ENCODE results near the gene TIPRL. TPM values are rescaled to one million over a fixed set of nuclear protein-coding genes. Genes with fewer than 3 reads are reported as not detected.

The TIPRL gene
- total and polyA plus RNA-seq, 7 donors: 19.3 to 31.0 (median 30.7) TPM

DNA sequence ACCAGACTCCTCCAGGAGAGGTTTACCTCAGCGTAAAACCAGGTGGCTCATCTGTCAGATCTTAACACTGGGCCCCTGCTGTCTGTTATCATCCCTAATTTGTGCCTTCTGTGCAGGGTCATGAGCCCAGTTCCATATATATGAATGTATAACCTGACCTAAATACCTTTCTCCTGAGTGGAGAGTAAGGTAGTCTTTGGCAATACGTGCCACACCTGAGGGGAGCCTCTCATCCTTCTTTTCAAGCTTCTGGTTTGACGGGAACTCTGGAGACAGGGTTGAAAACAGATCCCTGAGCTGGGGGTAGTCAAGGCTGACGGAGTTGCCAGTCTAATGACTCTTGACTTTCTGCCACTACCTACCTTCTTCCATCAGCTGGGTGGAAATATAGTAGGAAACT lies 51.1 kb downstream of the TIPRL start:
- H3K27ac ChIP-seq: peak overlapping the region in 2 of 4 donors; percentile 89 to 93
- no peak for DNase-seq
- intact Hi-C loops (cut with DNase I): loop anchor here (5.0 to 10.0 kb wide), 2 partner anchors 93 to 875 kb away; partner anchors contain the start of genes ATP1B1 and GPR161
- WGBS, 2 donors: 96 to 99% methylated on average over 4 of the region's 4 CpGs
- TF ChIP-seq, protein P1, sequence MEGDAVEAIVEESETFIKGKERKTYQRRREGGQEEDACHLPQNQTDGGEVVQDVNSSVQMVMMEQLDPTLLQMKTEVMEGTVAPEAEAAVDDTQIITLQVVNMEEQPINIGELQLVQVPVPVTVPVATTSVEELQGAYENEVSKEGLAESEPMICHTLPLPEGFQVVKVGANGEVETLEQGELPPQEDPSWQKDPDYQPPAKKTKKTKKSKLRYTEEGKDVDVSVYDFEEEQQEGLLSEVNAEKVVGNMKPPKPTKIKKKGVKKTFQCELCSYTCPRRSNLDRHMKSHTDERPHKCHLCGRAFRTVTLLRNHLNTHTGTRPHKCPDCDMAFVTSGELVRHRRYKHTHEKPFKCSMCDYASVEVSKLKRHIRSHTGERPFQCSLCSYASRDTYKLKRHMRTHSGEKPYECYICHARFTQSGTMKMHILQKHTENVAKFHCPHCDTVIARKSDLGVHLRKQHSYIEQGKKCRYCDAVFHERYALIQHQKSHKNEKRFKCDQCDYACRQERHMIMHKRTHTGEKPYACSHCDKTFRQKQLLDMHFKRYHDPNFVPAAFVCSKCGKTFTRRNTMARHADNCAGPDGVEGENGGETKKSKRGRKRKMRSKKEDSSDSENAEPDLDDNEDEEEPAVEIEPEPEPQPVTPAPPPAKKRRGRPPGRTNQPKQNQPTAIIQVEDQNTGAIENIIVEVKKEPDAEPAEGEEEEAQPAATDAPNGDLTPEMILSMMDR (IDR thresholded peaks at IDR 0.05): no peak
- no peak for TF ChIP-seq POLR2A (IDR thresholded peaks at IDR 0.05)
- TF ChIP-seq EP300 (IDR thresholded peaks at IDR 0.05): no peak
- peaks cover 0 to 59% (median 50%) of the 10 kb centered on the region in 4 donors for H3K4me1 ChIP-seq
- H3K4me3 ChIP-seq: no peak overlapping the region
- H3K9me3 ChIP-seq: no peaks in the 10 kb centered on the region
- peaks cover 16 to 44% (median 21%) of the 10 kb centered on the region in 4 donors for H3K36me3 ChIP-seq
- H3K27me3 ChIP-seq: no peaks in the 10 kb centered on the region

DNA sequence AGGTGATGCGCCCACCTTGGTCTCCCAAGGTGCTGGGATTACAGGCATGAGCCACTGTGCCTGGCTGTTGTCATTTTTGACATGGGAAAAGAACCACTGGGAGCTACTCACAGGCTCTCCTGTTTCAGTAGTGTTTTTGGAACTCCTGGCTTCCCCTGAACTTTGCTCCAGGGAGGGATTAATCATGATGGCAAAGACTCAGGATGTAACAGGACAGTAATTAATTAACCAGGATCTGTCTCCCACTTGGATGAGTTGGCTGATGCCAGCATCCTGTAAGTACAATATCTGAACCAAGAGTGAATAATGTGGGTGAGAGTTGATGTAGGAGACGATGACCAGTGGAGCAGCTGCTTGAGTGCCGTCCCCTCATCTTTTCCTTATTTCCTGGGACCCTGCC lies 51.9 kb downstream of the TIPRL start:
- intact Hi-C loops (cut with DNase I): no loop called here

DNA sequence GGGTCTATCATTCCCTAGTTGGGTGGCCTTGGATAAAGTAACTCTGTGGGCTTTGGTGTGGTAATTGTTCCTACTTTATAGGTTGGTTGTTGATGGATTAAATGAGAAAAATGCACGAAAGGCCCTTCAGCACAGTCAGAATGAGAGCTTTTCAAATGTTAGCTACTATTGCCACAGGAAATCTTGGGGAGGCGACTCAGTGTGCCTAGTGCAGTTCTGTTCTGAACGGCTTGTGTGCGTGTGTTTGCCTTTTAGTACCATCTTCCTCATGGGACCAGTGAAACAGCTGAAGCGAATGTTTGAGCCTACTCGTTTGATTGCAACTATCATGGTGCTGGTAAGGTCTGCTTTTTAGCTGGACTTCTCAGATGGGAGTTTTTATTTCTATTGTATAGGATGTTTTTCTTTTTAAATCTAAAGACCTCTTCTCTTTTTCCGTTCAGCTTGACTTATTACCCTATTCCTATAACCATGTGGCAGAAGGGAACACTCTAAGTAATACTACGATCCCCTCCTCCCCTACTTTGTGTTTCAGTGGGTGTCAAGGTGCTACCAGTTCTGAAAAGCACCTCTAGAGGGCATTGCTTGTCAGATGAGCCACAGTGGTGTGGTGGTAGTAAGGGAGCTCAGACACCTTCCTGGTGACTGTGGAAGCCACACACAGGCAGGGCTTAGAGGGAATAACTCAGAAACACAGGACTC lies 56.2 kb downstream of the TIPRL start:
- TF ChIP-seq EP300 (IDR thresholded peaks at IDR 0.05): no peak
- TF ChIP-seq, protein P1 (IDR thresholded peaks at IDR 0.05): peak in 2 of 4 experiments; percentile 14 to 44
- no peak for TF ChIP-seq POLR2AphosphoS5 (IDR thresholded peaks at IDR 0.05)
- TF ChIP-seq POLR2A (IDR thresholded peaks at IDR 0.05): no peak
- 90% methylated on average over 8 of the region's 8 CpGs for WGBS, 2 donors
- H3K9me3 ChIP-seq: no peaks in the 10 kb centered on the region
- H3K27ac ChIP-seq: peak overlapping the region in 3 of 4 donors; percentile 37 to 42 (median 38)
- DNase-seq: no peak
- H3K27me3 ChIP-seq: no peaks in the 10 kb centered on the region
- peaks cover 0 to 39% (median 26%) of the 10 kb centered on the region in 4 donors for H3K4me1 ChIP-seq
- H3K36me3 ChIP-seq: peaks cover 16 to 92% (median 39%) of the 10 kb centered on the region in 4 donors
- intact Hi-C loops (cut with DNase I): no loop called here
- no peak overlapping the region for H3K4me3 ChIP-seq

More for the DNA sequence above, 51.9 kb downstream of the TIPRL start:
- no peak for TF ChIP-seq EP300 (IDR thresholded peaks at IDR 0.05)
- no peak for TF ChIP-seq POLR2AphosphoS5 (IDR thresholded peaks at IDR 0.05)
- TF ChIP-seq, protein P1 (IDR thresholded peaks at IDR 0.05): no peak
- TF ChIP-seq POLR2A (IDR thresholded peaks at IDR 0.05): no peak
- H3K36me3 ChIP-seq: peaks cover 16 to 51% (median 21%) of the 10 kb centered on the region in 4 donors
- H3K4me1 ChIP-seq: peaks cover 0 to 67% (median 53%) of the 10 kb centered on the region in 4 donors
- no peak overlapping the region for H3K27ac ChIP-seq
- no peaks in the 10 kb centered on the region for H3K27me3 ChIP-seq
- no peak overlapping the region for H3K4me3 ChIP-seq
- H3K9me3 ChIP-seq: no peaks in the 10 kb centered on the region
- WGBS, 2 donors: 96 to 97% methylated on average over 3 of the region's 3 CpGs
- no peak for DNase-seq

DNA sequence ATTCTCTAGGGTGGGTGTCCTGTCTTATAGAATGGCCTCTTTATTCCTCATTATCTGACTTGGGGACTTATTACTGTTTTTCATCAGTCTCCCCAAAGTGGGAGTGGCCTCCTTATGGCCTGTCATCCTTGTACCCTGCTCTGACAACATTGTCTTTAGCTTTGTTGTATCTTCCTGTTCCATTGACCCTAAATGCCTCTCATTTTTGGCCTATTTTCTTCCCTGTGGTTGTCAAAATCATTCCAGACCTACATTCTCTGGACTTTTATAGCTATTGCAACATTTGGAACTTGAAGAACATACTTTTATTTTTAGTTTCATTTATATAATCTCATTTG lies 56.8 kb downstream of the TIPRL start:
- Histone ChIP-seq H3K9me3 (no peaks in the 10 kb centered on the region), H3K27ac (peak overlapping the region in 3 of 4 donors; percentile 37 to 42 (median 38)), H3K36me3 (peaks cover 16 to 93% (median 40%) of the 10 kb centered on the region in 4 donors), H3K27me3 (no peaks in the 10 kb centered on the region), H3K4me3 (no peak overlapping the region), H3K4me1 (peaks cover 0 to 34% (median 21%) of the 10 kb centered on the region in 4 donors)
- DNase-seq: no peak
- intact Hi-C loops (cut with DNase I): no loop called here
- no peak for TF ChIP-seq EP300 (IDR thresholded peaks at IDR 0.05)
- TF ChIP-seq POLR2AphosphoS5 (IDR thresholded peaks at IDR 0.05): peak in 2 of 4 donors; percentile 11 to 31
- TF ChIP-seq, protein P1 (IDR thresholded peaks at IDR 0.05): no peak
